OCI-M2 (cell line): ENCODE results near the gene LBHD1.
A peak's percentile ranks its signal among the peaks of the same experiment; 100 is the strongest.
"Not testable (repeated sequence)": the region's sequence is repeated elsewhere in the genome, so short reads cannot be mapped to it uniquely, and the experiment has no call there.

Experiments used
- DNase-seq: peaks from one replicate; lab custom pipeline; 2025; ENCODE audit not compliant: unreplicated experiment; lab: John Stamatoyannopoulos, UW

LBHD1 gene

GRCh38 chr11:62671608-62672389 lies at the start of gene LBHD1, which contains the start of gene UQCC3:
Gene LBHD1, minus strand, starts transcription at chr11:62672267. Its CDS starts 2,236 bp downstream, at chr11:62670031.
Gene UQCC3, plus strand, starts transcription at chr11:62671673. Its CDS starts 73 bp downstream, at chr11:62671746.
- peak; percentile 81 for DNase-seq

GRCh38 chr11:62719302-62719978 lies 47.4 kb upstream of the LBHD1 start:
- no peak for DNase-seq

GRCh38 chr11:62716816-62717215 lies 44.7 kb upstream of the LBHD1 start:
- no peak for DNase-seq

GRCh38 chr11:62716206-62716605 lies 44.1 kb upstream of the LBHD1 start:
- DNase-seq = no peak

- DNase-seq = no peak
These were observed 43.4 kb upstream of the LBHD1 start for GRCh38 chr11:62715150-62716130.

- DNase-seq = no peak
These were observed 41.3 kb upstream of the LBHD1 start for GRCh38 chr11:62713343-62713742.

GRCh38 chr11:62712861-62713260 lies 40.8 kb upstream of the LBHD1 start:
- DNase-seq = no peak

- DNase-seq = no peak
These were observed 40.3 kb upstream of the LBHD1 start for GRCh38 chr11:62712276-62712812.

- DNase-seq = no peak
These were observed 37.9 kb upstream of the LBHD1 start for GRCh38 chr11:62710001-62710345.

- DNase-seq = no peak
These were observed 37.4 kb upstream of the LBHD1 start for GRCh38 chr11:62709247-62710000.

- DNase-seq = no peak
These were observed 36.7 kb upstream of the LBHD1 start for GRCh38 chr11:62708793-62709192.

- no peak for DNase-seq
These were observed 36.3 kb upstream of the LBHD1 start for GRCh38 chr11:62708392-62708791.

GRCh38 chr11:62707277-62707861 lies 35.3 kb upstream of the LBHD1 start, which contains the start of the genes BSCL2 and GNG3:
Gene BSCL2, minus strand, starts transcription at chr11:62707424. Its CDS starts 229 bp downstream, at chr11:62707195.
Gene GNG3, plus strand, starts transcription at chr11:62707676. Its CDS starts 620 bp downstream, at chr11:62708296.
- DNase-seq = no peak

GRCh38 chr11:62706850-62707247 lies 34.8 kb upstream of the LBHD1 start:
- DNase-seq = no peak

GRCh38 chr11:62705880-62706849 lies 34.1 kb upstream of the LBHD1 start:
- DNase-seq = no peak

GRCh38 chr11:62705413-62705812 lies 33.3 kb upstream of the LBHD1 start:
- DNase-seq = no peak

- not testable (repeated sequence) for DNase-seq
These were observed 31.9 kb upstream of the LBHD1 start for GRCh38 chr11:62703921-62704320.

- no peak for DNase-seq
These were observed 30.2 kb upstream of the LBHD1 start for GRCh38 chr11:62702246-62702645.
